Measurements from ENCODE around the gene EIF4EBP2. TPM values are rescaled to one million over a fixed set of nuclear protein-coding genes. Genes with fewer than 3 reads are reported as not detected.

EIF4EBP2 gene
- total and polyA plus RNA-seq, 2 donors (not counting 3 experiments of a cell fraction or from before 2014, with no cell fraction given): 18.2 to 47.0 TPM

GRCh38 chr10:70362328-70362727, 41.6 kb upstream of the EIF4EBP2 start:
- intact Hi-C loops (cut with micrococcal nuclease) (loop anchor here (10.0 kb wide), 1 partner anchor 408 kb away; no protein-coding TSS in a partner anchor), dilution Hi-C loops (cut with MboI; ENCODE audit: extremely low pct_ligation_motif_present, low sequenced_read_pairs) (no loop called here)
- H3K79me2 ChIP-seq (ENCODE audit: control insufficient read depth, insufficient read depth, low read length): no peaks in the 10 kb centered on the region
- no peak for FAIRE-seq
- H4K20me1 ChIP-seq (replicated peaks; ENCODE audit: control insufficient read depth, extremely low read depth, insufficient read depth, low read length): no peaks in the 10 kb centered on the region
- H3K27ac ChIP-seq (ENCODE audit: insufficient read depth, low read depth, low read length): no peak overlapping the region
- H3K4me3 ChIP-seq (replicated peaks in 1 of 3; ENCODE audit: insufficient read depth in 1 of 3, low read depth in 1 of 3, low read length in 3 of 3): no peak overlapping the region
- TF ChIP-seq, protein P1, sequence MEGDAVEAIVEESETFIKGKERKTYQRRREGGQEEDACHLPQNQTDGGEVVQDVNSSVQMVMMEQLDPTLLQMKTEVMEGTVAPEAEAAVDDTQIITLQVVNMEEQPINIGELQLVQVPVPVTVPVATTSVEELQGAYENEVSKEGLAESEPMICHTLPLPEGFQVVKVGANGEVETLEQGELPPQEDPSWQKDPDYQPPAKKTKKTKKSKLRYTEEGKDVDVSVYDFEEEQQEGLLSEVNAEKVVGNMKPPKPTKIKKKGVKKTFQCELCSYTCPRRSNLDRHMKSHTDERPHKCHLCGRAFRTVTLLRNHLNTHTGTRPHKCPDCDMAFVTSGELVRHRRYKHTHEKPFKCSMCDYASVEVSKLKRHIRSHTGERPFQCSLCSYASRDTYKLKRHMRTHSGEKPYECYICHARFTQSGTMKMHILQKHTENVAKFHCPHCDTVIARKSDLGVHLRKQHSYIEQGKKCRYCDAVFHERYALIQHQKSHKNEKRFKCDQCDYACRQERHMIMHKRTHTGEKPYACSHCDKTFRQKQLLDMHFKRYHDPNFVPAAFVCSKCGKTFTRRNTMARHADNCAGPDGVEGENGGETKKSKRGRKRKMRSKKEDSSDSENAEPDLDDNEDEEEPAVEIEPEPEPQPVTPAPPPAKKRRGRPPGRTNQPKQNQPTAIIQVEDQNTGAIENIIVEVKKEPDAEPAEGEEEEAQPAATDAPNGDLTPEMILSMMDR (IDR thresholded peaks at IDR 0.05; ENCODE audit: extremely low read depth in 1 of 2, insufficient read depth in 1 of 2, low read depth in 1 of 2, low read length in 2 of 2): no peak
- TF ChIP-seq GATA2 (IDR thresholded peaks at IDR 0.05; ENCODE audit: insufficient read depth, insufficient read length, low read depth, low read length) (no peak), MYC (IDR thresholded peaks at IDR 0.05; ENCODE audit: low read depth, low read length) (no peak), EZH2 (IDR thresholded peaks at IDR 0.05; ENCODE audit: borderline replicate concordance, low read depth, low read length, severe bottlenecking) (no peak), POLR2A (IDR thresholded peaks at IDR 0.05; ENCODE audit: low read depth, low read length) (no peak), JUN (IDR thresholded peaks at IDR 0.05; ENCODE audit: borderline replicate concordance, insufficient read depth, insufficient read length, low read depth) (no peak), FOS (IDR thresholded peaks at IDR 0.05; ENCODE audit: borderline replicate concordance, insufficient read depth, low read length) (no peak), POLR2AphosphoS5 (IDR thresholded peaks at IDR 0.05; ENCODE audit: insufficient read depth, low read depth, low read length) (no peak)
- TF ChIP-seq, protein P2, sequence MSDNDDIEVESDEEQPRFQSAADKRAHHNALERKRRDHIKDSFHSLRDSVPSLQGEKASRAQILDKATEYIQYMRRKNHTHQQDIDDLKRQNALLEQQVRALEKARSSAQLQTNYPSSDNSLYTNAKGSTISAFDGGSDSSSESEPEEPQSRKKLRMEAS (IDR thresholded peaks at IDR 0.05; ENCODE audit: insufficient read depth, insufficient read length): no peak
- no peak overlapping the region for H2AFZ ChIP-seq (ENCODE audit: low read depth, low read length)
- no peaks in the 10 kb centered on the region for H3K36me3 ChIP-seq (ENCODE audit: control insufficient read depth in 2 of 2, extremely low read depth in 1 of 2, insufficient read depth in 2 of 2, low read length in 2 of 2)
- ChIA-PET CTCF (interaction anchor here (0.6 to 12.8 kb wide), 3 partner anchors 90 to 141 kb away, joined by 4 to 498 read pairs (median 30); no protein-coding TSS in a partner anchor), POLR2A (interaction anchor here (0.6 kb wide), 1 partner anchor 31 kb away, joined by 4 read pairs; no protein-coding TSS in a partner anchor)
- no peak overlapping the region for H3K9ac ChIP-seq (replicated peaks; ENCODE audit: extremely low read depth, insufficient read depth, low read length)
- no peaks in the 10 kb centered on the region for H3K4me1 ChIP-seq (ENCODE audit: control insufficient read depth, extremely low read depth, insufficient read depth, low read length)
- no peaks in the 10 kb centered on the region for H3K9me1 ChIP-seq (replicated peaks; ENCODE audit: control insufficient read depth, extremely low read depth, insufficient read depth, low read length)
- DNase-seq (ENCODE audit: low read depth, low spot score): no peak
- no peak overlapping the region for H3K4me2 ChIP-seq (ENCODE audit: insufficient read depth, low read length)
- H3K9me3 ChIP-seq (replicated peaks; ENCODE audit: control insufficient read depth, insufficient read depth, low read length): no peaks in the 10 kb centered on the region
- H3K27me3 ChIP-seq (ENCODE audit: control insufficient read depth in 2 of 2, insufficient read depth in 2 of 2, low read length in 2 of 2): no peaks in the 10 kb centered on the region
- BruUV-seq (replicated peaks): no TSS peak

All from endothelial cell of umbilical vein (primary cell).